Trophoblast cell (in vitro differentiated cells and primary cell): ENCODE measurements around the gene TXK.
"Not testable (repeated sequence)": the region's sequence is repeated elsewhere in the genome, so short reads cannot be mapped to it uniquely, and the experiment has no call there.

Source experiments
- DNase-seq, 2 donors: peaks; one replicate each; pipeline ENCODE4 v3.0.0-alpha.2; 2016
- H2AFZ ChIP-seq: 2 replicates; pipeline ENCODE4 v1.6.1; 2013; ENCODE audit warnings: low read length, moderate library complexity, mild to moderate bottlenecking; ENCODE audit not compliant: insufficient read depth, poor library complexity
- H2AK5ac ChIP-seq: 2 replicates; pipeline ENCODE4 v1.6.1; 2013; ENCODE audit warnings: mild to moderate bottlenecking, low read length
- H2BK120ac ChIP-seq: 2 replicates; pipeline ENCODE4 v1.6.1; 2013; ENCODE audit warnings: low read length, mild to moderate bottlenecking, moderate library complexity; ENCODE audit not compliant: insufficient read depth, poor library complexity
- H2BK12ac ChIP-seq: 2 replicates; pipeline ENCODE4 v1.6.1; 2013; ENCODE audit warnings: mild to moderate bottlenecking, low read length, moderate library complexity
- H2BK5ac ChIP-seq: 2 replicates; pipeline ENCODE4 v1.6.1; 2013; ENCODE audit warnings: low read length, low read depth, moderate library complexity, mild to moderate bottlenecking; ENCODE audit not compliant: poor library complexity
- H3K14ac ChIP-seq: 2 replicates; pipeline ENCODE4 v1.6.1; 2013; ENCODE audit warnings: mild to moderate bottlenecking, low read length
- H3K18ac ChIP-seq: 2 replicates; pipeline ENCODE4 v1.6.1; 2013; ENCODE audit warnings: mild to moderate bottlenecking, low read length
- H3K23ac ChIP-seq: 2 replicates; pipeline ENCODE4 v1.6.1; 2013; ENCODE audit warnings: low read length
- H3K27ac ChIP-seq: 2 replicates; pipeline ENCODE4 v1.5.1; 2013; ENCODE audit warnings: low read depth, mild to moderate bottlenecking, inconsistent platforms, low read length, moderate library complexity
- H3K27me3 ChIP-seq: 2 replicates; pipeline ENCODE4 v1.6.1; 2013; ENCODE audit warnings: inconsistent platforms, mild to moderate bottlenecking, low read length, moderate library complexity; ENCODE audit not compliant: insufficient read depth
- H3K36me3 ChIP-seq, 2 experiments: 1 replicate in 1 of 2; 2 replicates in 1 of 2; pipeline ENCODE4 v1.6.1; 2013; ENCODE audit warnings: low read length in 2 of 2, mild to moderate bottlenecking in 2 of 2, moderate library complexity in 1 of 2; ENCODE audit not compliant: insufficient read depth in 2 of 2, control insufficient read depth in 1 of 2
- H3K4ac ChIP-seq: 2 replicates; pipeline ENCODE4 v1.6.1; 2013; ENCODE audit warnings: low read depth, mild to moderate bottlenecking, low read length, moderate library complexity
- H3K4me1 ChIP-seq, 2 experiments: 1 replicate in 1 of 2; 2 replicates in 1 of 2; pipeline ENCODE4 v1.6.1; 2013; ENCODE audit warnings: low read length in 2 of 2, mild to moderate bottlenecking in 2 of 2, moderate library complexity in 1 of 2; ENCODE audit not compliant: insufficient read depth in 2 of 2, control insufficient read depth in 1 of 2
- H3K4me2 ChIP-seq: 2 replicates; pipeline ENCODE4 v1.6.1; 2013; ENCODE audit warnings: inconsistent platforms, mild to moderate bottlenecking, low read length, moderate library complexity
- H3K4me3 ChIP-seq: 2 replicates; pipeline ENCODE4 v1.5.1; 2013; ENCODE audit warnings: mild to moderate bottlenecking, low read depth, low read length, inconsistent platforms
- H3K79me1 ChIP-seq: one replicate; pipeline ENCODE4 v1.6.1; 2013; ENCODE audit warnings: low read length
- H3K79me2 ChIP-seq: 2 replicates; pipeline ENCODE4 v1.6.1; 2013; ENCODE audit warnings: low read length, mild to moderate bottlenecking; ENCODE audit not compliant: control insufficient read depth, insufficient read depth, poor library complexity
- H3K9ac ChIP-seq: 2 replicates; pipeline ENCODE4 v1.6.1; 2013; ENCODE audit warnings: mild to moderate bottlenecking, low read length
- H3K9me3 ChIP-seq: 2 replicates; pipeline ENCODE4 v1.6.1; 2013; ENCODE audit warnings: low read depth, mild to moderate bottlenecking, control low read depth, inconsistent platforms, low read length; ENCODE audit not compliant: insufficient read depth
- H4K12ac ChIP-seq: 2 replicates; pipeline ENCODE4 v1.6.1; 2013; ENCODE audit warnings: low read depth, mild to moderate bottlenecking, low read length, moderate library complexity
- H4K8ac ChIP-seq: 2 replicates; pipeline ENCODE4 v1.6.1; 2013; ENCODE audit warnings: low read depth, mild to moderate bottlenecking, low read length, moderate library complexity
- H4K91ac ChIP-seq: one replicate; pipeline ENCODE4 v1.6.1; 2013; ENCODE audit warnings: low read depth, mild to moderate bottlenecking, low read length, moderate library complexity
- WGBS: extraction: QIAGEN DNeasy Blood & Tissue Kit; methylation state at CpG from one replicate; pipeline ENCODE4 v1.1.7; 2013; ENCODE audit warnings: missing lambda C conversion rate; ENCODE audit not compliant: insufficient read length, insufficient coverage; ENCODE audit errors: extremely low coverage; 5-methylcytosine and 5-hydroxymethylcytosine counted together

The TXK gene

DNA sequence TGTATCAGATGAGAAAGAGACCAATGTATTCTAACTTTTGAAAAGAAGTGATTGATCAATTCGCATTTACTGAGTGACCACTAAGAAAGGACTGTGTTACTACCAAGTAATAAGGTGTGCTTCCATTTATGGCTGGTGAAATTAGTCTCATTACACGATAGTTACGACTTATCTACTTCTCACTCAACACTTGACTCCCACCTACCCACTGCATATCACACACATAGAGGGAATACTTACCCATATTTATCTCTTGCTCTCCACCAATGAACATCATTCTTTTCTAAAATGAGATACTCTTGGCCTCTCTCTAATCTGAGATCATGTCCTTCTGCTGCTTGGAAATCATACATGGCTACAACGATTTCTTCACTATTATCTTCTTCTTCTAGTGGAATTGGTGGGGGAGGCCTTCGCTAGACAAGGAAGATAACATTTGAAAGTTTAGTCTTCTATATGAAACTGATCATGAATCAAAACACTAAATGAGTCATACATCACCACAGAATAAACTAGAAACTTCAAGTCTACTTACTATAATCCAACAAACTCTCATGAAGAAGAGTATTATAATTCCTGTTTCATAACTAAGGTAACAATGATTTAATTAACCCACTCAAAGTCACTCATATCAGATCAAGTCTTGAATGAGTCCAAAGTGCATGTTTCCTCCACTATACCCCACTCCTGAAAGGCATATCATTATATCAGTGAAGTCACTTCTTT is 33.7 kb upstream of the TXK start:
- Histone ChIP-seq H2BK120ac (no peak overlapping the region), H3K9ac (no peak overlapping the region), H3K4ac (no peak overlapping the region), H3K79me2 (no peaks in the 10 kb centered on the region), H2BK12ac (no peak overlapping the region), H4K12ac (no peak overlapping the region), H2AFZ (no peak overlapping the region), H2BK5ac (no peak overlapping the region), H3K27me3 (no peaks in the 10 kb centered on the region), H3K9me3 (no peaks in the 10 kb centered on the region), H3K14ac (no peak overlapping the region), H3K36me3 (no peaks in the 10 kb centered on the region), H2AK5ac (no peak overlapping the region), H3K4me2 (no peak overlapping the region), H3K4me3 (no peak overlapping the region), H3K79me1 (no peaks in the 10 kb centered on the region), H4K91ac (no peak overlapping the region), H3K18ac (no peak overlapping the region), H3K27ac (no peak overlapping the region), H4K8ac (no peak overlapping the region), H3K23ac (no peak overlapping the region), H3K4me1 (no peaks in the 10 kb centered on the region)
- no peak for DNase-seq
- no CpG with 5 or more reads among the region's 5 CpGs for whole genome bisulfite sequencing

- not testable (repeated sequence) for H4K91ac ChIP-seq, H4K12ac ChIP-seq, H3K4ac ChIP-seq, H2BK12ac ChIP-seq, H3K27ac ChIP-seq, H3K4me2 ChIP-seq, H3K27me3 ChIP-seq, H3K14ac ChIP-seq, H3K4me3 ChIP-seq, H4K8ac ChIP-seq, H3K9me3 ChIP-seq, H3K79me2 ChIP-seq, H3K23ac ChIP-seq, H3K79me1 ChIP-seq, H3K18ac ChIP-seq, H3K4me1 ChIP-seq, H3K36me3 ChIP-seq, H2BK120ac ChIP-seq, H2AFZ ChIP-seq, H3K9ac ChIP-seq, H2BK5ac ChIP-seq, H2AK5ac ChIP-seq
- peak; percentile 84 to 88 for DNase-seq
- no CpG with 5 or more reads among the region's 9 CpGs for WGBS
These were observed 30.5 kb upstream of the TXK start for GRCh38 chr4:48164561-48164960.

GRCh38 chr4:48163746-48164145 is 29.7 kb upstream of the TXK start:
- no peak overlapping the region for H3K4me2 ChIP-seq
- H3K9me3 ChIP-seq = no peaks in the 10 kb centered on the region
- H3K36me3 ChIP-seq = no peaks in the 10 kb centered on the region
- H3K4me1 ChIP-seq = no peaks in the 10 kb centered on the region
- no peak overlapping the region for H3K27ac ChIP-seq
- no peak overlapping the region for H4K12ac ChIP-seq
- H4K8ac ChIP-seq = no peak overlapping the region
- WGBS = no CpG with 5 or more reads among the region's 1 CpG
- no peak for DNase-seq
- no peak overlapping the region for H2AFZ ChIP-seq
- no peaks in the 10 kb centered on the region for H3K79me1 ChIP-seq
- H2BK12ac ChIP-seq = no peak overlapping the region
- no peak overlapping the region for H3K23ac ChIP-seq
- no peak overlapping the region for H3K18ac ChIP-seq
- no peak overlapping the region for H2BK5ac ChIP-seq
- H4K91ac ChIP-seq = no peak overlapping the region
- H3K27me3 ChIP-seq = no peaks in the 10 kb centered on the region
- H2AK5ac ChIP-seq = no peak overlapping the region
- H3K9ac ChIP-seq = no peak overlapping the region
- no peak overlapping the region for H2BK120ac ChIP-seq
- H3K14ac ChIP-seq = no peak overlapping the region
- no peaks in the 10 kb centered on the region for H3K79me2 ChIP-seq
- no peak overlapping the region for H3K4me3 ChIP-seq
- H3K4ac ChIP-seq = no peak overlapping the region

- no peaks in the 10 kb centered on the region for H3K9me3 ChIP-seq
- H3K4me3 ChIP-seq = no peak overlapping the region
- H4K12ac ChIP-seq = no peak overlapping the region
- no peaks in the 10 kb centered on the region for H3K36me3 ChIP-seq
- no peak overlapping the region for H3K18ac ChIP-seq
- H3K14ac ChIP-seq = no peak overlapping the region
- no peak overlapping the region for H2AFZ ChIP-seq
- no peak overlapping the region for H3K23ac ChIP-seq
- H3K9ac ChIP-seq = no peak overlapping the region
- H2BK5ac ChIP-seq = no peak overlapping the region
- no peak overlapping the region for H2AK5ac ChIP-seq
- no peaks in the 10 kb centered on the region for H3K79me1 ChIP-seq
- no peak overlapping the region for H3K4me2 ChIP-seq
- H2BK120ac ChIP-seq = no peak overlapping the region
- H4K8ac ChIP-seq = no peak overlapping the region
- H3K27me3 ChIP-seq = no peaks in the 10 kb centered on the region
- peak in 1 of 2 donors; percentile 42 for DNase-seq
- no peaks in the 10 kb centered on the region for H3K79me2 ChIP-seq
- no CpG with 5 or more reads among the region's 4 CpGs for WGBS
- no peak overlapping the region for H4K91ac ChIP-seq
- H3K4ac ChIP-seq = no peak overlapping the region
- no peak overlapping the region for H3K27ac ChIP-seq
- no peaks in the 10 kb centered on the region for H3K4me1 ChIP-seq
- H2BK12ac ChIP-seq = no peak overlapping the region
These were observed 28.1 kb upstream of the TXK start for GRCh38 chr4:48162162-48162561.
